22Rv1 (cell line): ENCODE data around the gene MRPL42.

ENCODE experiments used
- ZFX ChIP-seq: fragments of 450-650 bp; IDR thresholded peaks from 2 replicates; pipeline ENCODE4 v1.6.1; 2017; ENCODE audit warnings: antibody characterized with exemption, borderline replicate concordance
- TF ChIP-seq, protein P1 (sequence below): fragments of 450-650 bp; IDR thresholded peaks from 2 replicates; pipeline ENCODE4 v1.5.1; 2017; ENCODE audit warnings: mild to moderate bottlenecking

DNA sequence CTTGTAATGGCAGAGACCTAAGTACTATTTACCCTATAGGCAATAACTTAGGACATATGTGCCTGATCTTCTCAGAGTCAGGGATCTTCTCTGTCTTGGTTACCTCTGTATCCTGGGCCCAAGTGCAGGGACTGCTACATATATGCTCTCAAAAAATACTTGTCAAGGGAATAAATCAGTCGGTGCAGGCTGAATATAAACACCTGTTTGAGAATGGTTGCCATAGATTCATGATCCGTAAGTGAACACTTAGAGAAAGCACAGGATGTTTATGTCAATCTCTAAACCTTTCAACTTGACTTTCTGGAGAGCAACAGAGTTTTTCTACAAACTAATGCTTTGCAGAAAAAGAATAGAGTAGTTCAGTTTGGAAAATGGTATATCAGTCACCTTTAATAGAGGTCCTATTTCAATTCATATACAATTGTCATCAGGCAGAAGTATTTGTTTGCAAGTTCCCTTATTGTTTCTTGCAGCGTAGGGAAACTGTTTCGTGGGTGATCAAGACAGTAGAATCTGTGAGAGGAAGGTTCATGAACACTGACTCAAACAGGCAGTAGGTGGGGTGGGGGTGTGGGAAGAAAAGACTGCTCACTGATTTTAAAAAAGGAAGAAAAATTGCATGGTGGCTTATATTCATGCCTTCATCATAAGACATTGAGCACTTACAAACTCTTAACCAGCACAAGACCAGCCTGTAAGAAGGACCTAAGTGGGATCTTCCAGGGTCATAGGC, 19.6 kb upstream of the MRPL42 start:
- TF ChIP-seq, protein P1, sequence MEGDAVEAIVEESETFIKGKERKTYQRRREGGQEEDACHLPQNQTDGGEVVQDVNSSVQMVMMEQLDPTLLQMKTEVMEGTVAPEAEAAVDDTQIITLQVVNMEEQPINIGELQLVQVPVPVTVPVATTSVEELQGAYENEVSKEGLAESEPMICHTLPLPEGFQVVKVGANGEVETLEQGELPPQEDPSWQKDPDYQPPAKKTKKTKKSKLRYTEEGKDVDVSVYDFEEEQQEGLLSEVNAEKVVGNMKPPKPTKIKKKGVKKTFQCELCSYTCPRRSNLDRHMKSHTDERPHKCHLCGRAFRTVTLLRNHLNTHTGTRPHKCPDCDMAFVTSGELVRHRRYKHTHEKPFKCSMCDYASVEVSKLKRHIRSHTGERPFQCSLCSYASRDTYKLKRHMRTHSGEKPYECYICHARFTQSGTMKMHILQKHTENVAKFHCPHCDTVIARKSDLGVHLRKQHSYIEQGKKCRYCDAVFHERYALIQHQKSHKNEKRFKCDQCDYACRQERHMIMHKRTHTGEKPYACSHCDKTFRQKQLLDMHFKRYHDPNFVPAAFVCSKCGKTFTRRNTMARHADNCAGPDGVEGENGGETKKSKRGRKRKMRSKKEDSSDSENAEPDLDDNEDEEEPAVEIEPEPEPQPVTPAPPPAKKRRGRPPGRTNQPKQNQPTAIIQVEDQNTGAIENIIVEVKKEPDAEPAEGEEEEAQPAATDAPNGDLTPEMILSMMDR, result no peak
- TF ChIP-seq ZFX, result no peak
